Stomach smooth muscle (tissue), 2 donors: Measurements from ENCODE around the gene COPS6.

Experiments used
- H3K27ac ChIP-seq: one replicate; pipeline ENCODE4 v1.7.0; 2013; ENCODE audit warnings: mild to moderate bottlenecking, low read length, inconsistent platforms
- H3K27me3 ChIP-seq, 2 donors: one replicate each; pipeline ENCODE4 v1.7.0; 2013; ENCODE audit warnings: low read length in 2 of 2; ENCODE audit not compliant: insufficient read depth in 2 of 2, control insufficient read depth in 1 of 2
- H3K36me3 ChIP-seq, 2 donors: one replicate each; pipeline ENCODE4 v1.7.0; 2013; ENCODE audit warnings: low read length in 2 of 2; ENCODE audit not compliant: control insufficient read depth in 2 of 2, insufficient read depth in 2 of 2
- H3K4me1 ChIP-seq: one replicate; pipeline ENCODE4 v1.7.0; 2013; ENCODE audit warnings: low read length; ENCODE audit not compliant: control insufficient read depth, insufficient read depth
- H3K4me3 ChIP-seq, 2 donors: one replicate each; pipeline ENCODE4 v1.7.0; 2013; ENCODE audit warnings: low read length in 2 of 2
- H3K9ac ChIP-seq, 2 donors: one replicate each; pipeline ENCODE4 v1.7.0; 2013; ENCODE audit warnings: low read length in 2 of 2, mild to moderate bottlenecking in 1 of 2
- H3K9me3 ChIP-seq, 2 donors: one replicate each; pipeline ENCODE4 v1.7.0; 2013; ENCODE audit warnings: low read length in 2 of 2; ENCODE audit not compliant: control insufficient read depth in 2 of 2
- donor health status: healthy.
- donor health status: Pancreatic carcinoma.

Gene COPS6

GRCh38 chr7:100091411-100092181 is 2.8 kb downstream of the COPS6 start:
- Histone ChIP-seq H3K4me1 (peaks cover 36% of the 10 kb centered on the region), H3K9ac (no peak overlapping the region), H3K27me3 (no peaks in the 10 kb centered on the region), H3K4me3 (no peak overlapping the region), H3K9me3 (no peaks in the 10 kb centered on the region), H3K36me3 (peaks cover 42 to 54% of the 10 kb centered on the region in 2 donors), H3K27ac (no peak overlapping the region)

GRCh38 chr7:100093054-100093453 is 4.3 kb downstream of the COPS6 start:
- Histone ChIP-seq H3K4me3 (peak overlapping the region in 1 of 2 donors; percentile 22), H3K36me3 (peaks cover 54 to 66% of the 10 kb centered on the region in 2 donors), H3K27ac (peak overlapping the region; percentile 67), H3K9me3 (no peaks in the 10 kb centered on the region), H3K4me1 (peaks cover 30% of the 10 kb centered on the region), H3K27me3 (no peaks in the 10 kb centered on the region), H3K9ac (no peak overlapping the region)

- Histone ChIP-seq H3K36me3 (peaks cover 58 to 71% of the 10 kb centered on the region in 2 donors), H3K27me3 (no peaks in the 10 kb centered on the region), H3K27ac (peak overlapping the region; percentile 67), H3K4me3 (peak overlapping the region in 1 of 2 donors; percentile 22), H3K4me1 (peaks cover 25% of the 10 kb centered on the region), H3K9ac (peak overlapping the region in 1 of 2 donors; percentile 21), H3K9me3 (no peaks in the 10 kb centered on the region)
Measured at GRCh38 chr7:100093498-100093897, 4.7 kb downstream of the COPS6 start.

DNA sequence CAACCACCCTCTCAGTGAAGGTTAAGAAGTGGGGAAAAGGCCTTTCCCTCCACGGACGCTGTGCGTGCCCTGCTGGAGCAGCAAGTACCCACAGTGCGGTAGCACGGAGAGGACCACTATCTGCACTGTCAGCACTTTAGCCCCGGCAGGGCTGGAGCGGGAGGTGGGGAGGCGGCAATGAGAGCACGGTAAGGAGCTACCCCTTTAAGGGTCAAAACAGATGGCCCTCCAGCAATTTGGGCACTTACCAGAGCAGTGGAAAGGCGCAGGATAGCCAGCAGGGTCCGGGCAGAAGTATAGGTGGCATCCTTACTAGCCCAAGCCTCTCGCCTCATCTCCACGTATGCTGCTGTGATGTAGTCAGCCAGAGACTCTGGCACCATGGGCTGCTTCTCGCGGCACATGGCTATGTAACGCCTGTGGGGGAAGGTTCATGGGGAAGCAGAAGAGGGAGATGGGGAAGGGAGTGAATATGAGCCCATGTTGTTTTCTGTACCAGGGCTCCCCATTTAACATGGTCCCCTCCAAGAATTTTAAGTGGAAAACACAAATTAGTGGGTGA is 5.2 kb downstream of the COPS6 start:
- Histone ChIP-seq H3K9me3 (no peaks in the 10 kb centered on the region), H3K4me3 (peak overlapping the region in 1 of 2 donors; percentile 22), H3K4me1 (peaks cover 26% of the 10 kb centered on the region), H3K36me3 (peaks cover 63 to 76% of the 10 kb centered on the region in 2 donors), H3K9ac (peak overlapping the region in 1 of 2 donors; percentile 21), H3K27me3 (no peaks in the 10 kb centered on the region), H3K27ac (peak overlapping the region; percentile 67)

DNA sequence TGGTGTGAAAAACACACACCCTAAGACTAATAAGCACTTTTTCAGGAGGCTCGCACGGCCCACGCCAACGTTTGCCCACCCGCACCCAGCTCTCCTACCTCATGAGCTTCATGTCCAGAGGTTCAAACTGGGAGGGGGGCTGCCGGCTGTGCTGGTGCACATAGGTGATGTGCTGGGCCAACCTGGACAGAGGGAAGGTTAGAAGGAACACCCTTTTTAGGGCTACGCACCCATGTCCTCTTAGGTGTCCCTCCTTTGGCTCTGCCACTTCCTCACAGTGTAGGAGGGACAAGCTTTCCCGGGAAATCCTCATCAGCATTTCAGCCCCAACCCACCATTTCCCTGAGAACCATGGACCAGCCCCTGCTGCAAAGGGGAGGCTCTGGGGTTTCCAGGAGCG is 6.5 kb downstream of the COPS6 start:
- Histone ChIP-seq H3K36me3 (peaks cover 70 to 81% of the 10 kb centered on the region in 2 donors), H3K9ac (no peak overlapping the region), H3K4me1 (peaks cover 31% of the 10 kb centered on the region)

GRCh38 chr7:100095704-100096103 is 6.9 kb downstream of the COPS6 start:
- H3K9me3 ChIP-seq: no peaks in the 10 kb centered on the region
- no peaks in the 10 kb centered on the region for H3K27me3 ChIP-seq
- no peak overlapping the region for H3K27ac ChIP-seq
- H3K4me3 ChIP-seq: no peak overlapping the region
- peaks cover 33% of the 10 kb centered on the region for H3K4me1 ChIP-seq
- H3K36me3 ChIP-seq: peaks cover 66 to 77% of the 10 kb centered on the region in 2 donors
- H3K9ac ChIP-seq: no peak overlapping the region

More for the DNA sequence above, 6.5 kb downstream of the COPS6 start:
- Histone ChIP-seq H3K27me3 (no peaks in the 10 kb centered on the region), H3K27ac (no peak overlapping the region), H3K9me3 (no peaks in the 10 kb centered on the region), H3K4me3 (no peak overlapping the region)

DNA sequence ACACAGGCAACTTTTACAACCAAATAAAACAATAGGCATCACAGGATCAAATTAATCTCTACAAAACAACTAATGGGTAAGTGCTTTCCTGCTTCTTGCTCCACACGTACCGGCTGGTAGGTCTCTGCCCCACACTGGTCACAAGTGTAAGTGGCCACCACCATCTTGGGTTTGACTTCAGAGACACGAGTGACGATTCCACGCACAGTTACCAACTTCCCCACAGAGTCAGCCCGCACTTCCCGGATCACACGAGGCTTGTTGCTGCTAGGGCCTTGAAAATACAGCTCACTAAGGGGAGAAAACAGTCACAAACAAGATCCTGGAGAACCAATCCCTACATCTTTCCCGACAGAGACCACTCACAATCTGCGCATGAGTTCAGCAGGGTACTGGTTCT is 10.1 kb downstream of the COPS6 start:
- peaks cover 47 to 54% of the 10 kb centered on the region in 2 donors for H3K36me3 ChIP-seq
- H3K9me3 ChIP-seq: no peaks in the 10 kb centered on the region
- H3K27me3 ChIP-seq: no peaks in the 10 kb centered on the region
- H3K4me1 ChIP-seq: peaks cover 32% of the 10 kb centered on the region
- no peak overlapping the region for H3K9ac ChIP-seq
- H3K4me3 ChIP-seq: no peak overlapping the region
- H3K27ac ChIP-seq: no peak overlapping the region

DNA sequence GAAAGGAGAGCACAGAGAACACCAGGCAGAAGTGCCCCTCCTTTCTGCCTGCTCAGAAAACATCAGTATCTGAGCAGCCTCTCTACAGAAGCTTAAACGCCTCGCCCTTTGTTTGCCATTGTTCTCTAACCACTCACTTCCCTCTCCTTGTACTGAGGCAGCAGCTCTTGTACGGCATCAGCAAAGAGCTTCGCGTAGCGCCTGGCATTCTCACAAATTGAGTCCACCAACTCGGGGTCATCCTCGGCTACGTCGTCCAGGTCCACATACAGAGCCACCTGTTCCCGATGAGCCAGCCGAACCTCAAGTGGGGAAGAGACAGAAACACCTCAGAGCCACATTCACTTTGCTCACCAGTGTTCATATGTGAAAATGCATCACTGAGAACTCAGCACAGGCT is 10.7 kb downstream of the COPS6 start:
- Histone ChIP-seq H3K9me3 (no peaks in the 10 kb centered on the region), H3K4me1 (peaks cover 28% of the 10 kb centered on the region), H3K9ac (peak overlapping the region; percentile 62 to 77), H3K4me3 (peak overlapping the region; percentile 77 to 89), H3K27me3 (no peaks in the 10 kb centered on the region), H3K36me3 (peaks cover 47 to 54% of the 10 kb centered on the region in 2 donors), H3K27ac (peak overlapping the region; percentile 75)

DNA sequence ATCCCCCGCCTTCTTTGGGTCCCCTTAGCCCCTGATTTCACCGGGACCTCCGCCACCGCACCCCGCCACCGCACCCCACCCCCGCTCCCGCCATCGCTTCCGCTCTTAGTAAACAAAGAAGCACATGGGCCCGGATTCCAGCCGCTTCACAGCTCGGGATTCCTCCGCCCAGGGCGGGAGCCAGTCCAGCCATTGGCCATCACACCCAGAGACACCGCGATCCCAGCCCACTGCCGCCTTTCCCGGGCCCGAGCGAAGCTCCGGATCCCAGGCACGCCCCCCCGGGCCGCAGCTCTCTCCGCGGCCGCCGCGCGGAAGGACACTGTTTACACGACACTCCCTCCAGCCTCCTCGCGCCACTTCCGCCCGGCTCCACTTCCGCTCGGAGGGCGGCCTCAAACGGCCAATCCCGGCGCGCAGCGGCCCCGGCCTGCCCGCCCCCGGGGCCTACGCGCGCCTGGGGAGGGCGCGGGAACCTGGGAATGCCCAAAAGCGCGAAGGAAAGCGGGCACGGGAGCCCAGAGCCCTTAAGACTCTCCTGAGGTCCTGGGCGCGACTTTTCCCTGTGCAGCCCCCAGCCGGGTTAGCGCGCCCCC is 11.7 kb downstream of the COPS6 start:
- H3K9me3 ChIP-seq: no peaks in the 10 kb centered on the region
- peak overlapping the region; percentile 62 to 77 for H3K9ac ChIP-seq
- peaks cover 28% of the 10 kb centered on the region for H3K4me1 ChIP-seq
- no peaks in the 10 kb centered on the region for H3K27me3 ChIP-seq
- peak overlapping the region; percentile 77 to 89 for H3K4me3 ChIP-seq
- H3K36me3 ChIP-seq: peaks cover 46 to 55% of the 10 kb centered on the region in 2 donors
- H3K27ac ChIP-seq: peak overlapping the region; percentile 75

DNA sequence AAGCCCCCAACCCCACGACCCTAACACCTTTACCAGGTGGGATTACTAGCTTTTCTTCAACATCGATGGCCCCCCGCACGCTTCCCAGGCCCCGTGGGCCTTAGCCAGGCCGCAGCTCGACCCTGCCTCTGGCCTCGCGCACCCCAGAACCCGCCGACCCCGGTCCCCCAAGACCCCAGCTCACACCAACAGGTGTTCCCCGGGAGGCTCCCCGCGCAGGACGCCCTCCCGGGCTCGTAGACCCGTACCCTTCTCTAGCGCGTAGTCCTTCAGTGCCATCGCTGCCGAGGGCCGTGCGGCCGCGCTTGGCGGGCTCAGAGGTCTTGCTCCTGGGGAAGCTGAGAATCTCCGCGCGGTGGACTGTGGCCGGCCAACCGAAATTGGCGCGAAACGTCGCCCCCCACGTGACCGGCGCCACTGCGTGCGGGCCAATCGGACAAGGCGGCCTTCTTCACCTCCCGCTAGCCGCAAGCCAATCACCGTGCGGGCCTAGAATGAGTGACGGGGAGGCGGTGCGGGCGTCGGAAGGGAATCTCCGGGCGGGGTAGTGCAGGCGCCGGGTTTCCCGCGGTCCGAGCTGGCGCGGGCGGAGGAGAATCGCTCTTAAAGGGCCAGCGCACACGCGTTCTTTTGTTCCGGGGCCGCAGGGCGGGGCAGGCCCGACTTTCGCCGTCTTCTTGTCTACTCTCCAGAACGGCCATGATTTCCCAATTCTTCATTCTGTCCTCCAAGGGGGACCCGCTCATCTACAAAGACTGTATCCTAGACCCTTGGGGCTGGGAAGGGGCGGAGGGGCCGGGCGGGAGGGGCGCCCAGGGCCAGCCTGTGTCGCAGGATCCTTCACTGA is 12.5 kb downstream of the COPS6 start, which contains the start of the genes AP4M1 and MCM7:
TSS of gene AP4M1 (plus strand) at position 628 of the 847 bp plus-strand sequence. CDS start at position 700, 72 bp downstream.
TSS of gene MCM7 (minus strand) at position 382 of the 847 bp plus-strand sequence. CDS start at position 279, 103 bp downstream.
- Histone ChIP-seq H3K4me3 (peak within 1 kb of the TSS; percentile 77 to 89), H3K9me3 (no peaks in the 10 kb centered on the region), H3K9ac (peak within 1 kb of the TSS; percentile 62 to 77), H3K36me3 (peaks cover 42 to 52% of the 10 kb centered on the region in 2 donors), H3K27me3 (no peaks in the 10 kb centered on the region), H3K27ac (peak within 1 kb of the TSS; percentile 85), H3K4me1 (peaks cover 28% of the 10 kb centered on the region)
